Loucy (cell line): Measurements from ENCODE around the gene MACROD1.

ENCODE experiments used
- H2AFZ ChIP-seq: fragments of 200-600 bp; sonication (generic); 2 replicates; pipeline ENCODE4 v1.6.0; 2016; ENCODE audit warnings: antibody characterized with exemption, mild to moderate bottlenecking, low read length, moderate library complexity
- H3F3A ChIP-seq: fragments of 200-600 bp; 2 replicates; pipeline ENCODE4 v1.6.0; 2016; ENCODE audit warnings: antibody characterized with exemption, low read depth, mild to moderate bottlenecking
- H3K27me3 ChIP-seq: fragments of 200-600 bp; sonication (generic); 2 replicates; pipeline ENCODE4 v1.6.1; 2014; ENCODE audit warnings: low read length, mild to moderate bottlenecking; ENCODE audit not compliant: insufficient read depth, poor library complexity, severe bottlenecking
- H3K36me3 ChIP-seq: fragments of 200-600 bp; sonication (generic); 2 replicates; pipeline ENCODE4 v1.6.1; 2016; ENCODE audit warnings: low read length; ENCODE audit not compliant: insufficient read depth
- H3K4me1 ChIP-seq: fragments of 200-600 bp; sonication (generic); 2 replicates; pipeline ENCODE4 v1.5.1; 2014; ENCODE audit warnings: low read length, mild to moderate bottlenecking; ENCODE audit not compliant: insufficient read depth, poor library complexity, severe bottlenecking
- H3K4me2 ChIP-seq: fragments of 200-600 bp; sonication (generic); 2 replicates; pipeline ENCODE4 v1.6.0; 2014; ENCODE audit warnings: antibody characterized with exemption, low read length, low read depth, mild to moderate bottlenecking; ENCODE audit not compliant: poor library complexity, severe bottlenecking
- H3K4me3 ChIP-seq: fragments of 200-600 bp; sonication (generic); 2 replicates; pipeline ENCODE4 v1.5.1; 2014; ENCODE audit warnings: low read length, mild to moderate bottlenecking, mixed read lengths; ENCODE audit not compliant: poor library complexity, severe bottlenecking
- H3K79me2 ChIP-seq: fragments of 200-600 bp; sonication (generic); 2 replicates; pipeline ENCODE4 v1.6.1; 2014; ENCODE audit warnings: low read length; ENCODE audit not compliant: insufficient read depth
- H3K9ac ChIP-seq: fragments of 200-600 bp; sonication (generic); 2 replicates; pipeline ENCODE4 v1.6.0; 2014; ENCODE audit warnings: mild to moderate bottlenecking, low read depth, low read length, moderate library complexity; ENCODE audit not compliant: poor library complexity, severe bottlenecking
- H3K9me2 ChIP-seq: fragments of 200-600 bp; sonication (generic); replicated peaks from 2 replicates; pipeline ENCODE4 v1.6.1; 2016; ENCODE audit warnings: low read depth, low read length, mixed read lengths
- H3K9me3 ChIP-seq: fragments of 200-600 bp; sonication (generic); 2 replicates; pipeline ENCODE4 v1.6.1; 2014; ENCODE audit warnings: mild to moderate bottlenecking, antibody characterized with exemption, low read length, low read depth; ENCODE audit not compliant: insufficient read depth
- H4K20me1 ChIP-seq: fragments of 200-600 bp; sonication (generic); 2 replicates; pipeline ENCODE4 v1.6.0; 2014; ENCODE audit warnings: antibody characterized with exemption, low read length, mild to moderate bottlenecking; ENCODE audit not compliant: insufficient read depth, poor library complexity, severe bottlenecking
- CTCF ChIP-seq: fragments of 200-600 bp; sonication (generic); conservative IDR thresholded peaks from 2 replicates; pipeline ENCODE4 v1.5.1; 2014; ENCODE audit warnings: mild to moderate bottlenecking, antibody characterized with exemption, low read length
- EZH2phosphoT487 ChIP-seq: fragments of 200-600 bp; IDR thresholded peaks from 2 replicates; pipeline ENCODE4 v1.6.1; 2018; ENCODE audit warnings: antibody characterized with exemption, mild to moderate bottlenecking, moderate library complexity, borderline replicate concordance

Gene MACROD1

GRCh38 chr11:64010783-64011182 lies 155.1 kb downstream of the MACROD1 start:
- Histone ChIP-seq H3K4me1 (no peaks in the 10 kb centered on the region), H3K9ac (no peak overlapping the region), H3K9me3 (no peaks in the 10 kb centered on the region), H3K36me3 (no peaks in the 10 kb centered on the region), H3K4me2 (no peak overlapping the region), H3K27me3 (no peaks in the 10 kb centered on the region), H3K79me2 (no peaks in the 10 kb centered on the region), H2AFZ (no peak overlapping the region), H3F3A (no peaks in the 10 kb centered on the region), H3K4me3 (no peak overlapping the region), H3K9me2 (no peaks in the 10 kb centered on the region), H4K20me1 (no peaks in the 10 kb centered on the region)
- TF ChIP-seq CTCF (no peak), EZH2phosphoT487 (no peak)

- no peak for TF ChIP-seq CTCF
- TF ChIP-seq EZH2phosphoT487: no peak
- Histone ChIP-seq H4K20me1 (no peaks in the 10 kb centered on the region), H3K9ac (no peak overlapping the region), H2AFZ (no peak overlapping the region), H3F3A (no peaks in the 10 kb centered on the region), H3K79me2 (no peaks in the 10 kb centered on the region), H3K4me1 (no peaks in the 10 kb centered on the region), H3K9me2 (no peaks in the 10 kb centered on the region), H3K27me3 (no peaks in the 10 kb centered on the region), H3K4me3 (no peak overlapping the region), H3K4me2 (no peak overlapping the region), H3K36me3 (no peaks in the 10 kb centered on the region), H3K9me3 (no peaks in the 10 kb centered on the region)
Observed at GRCh38 chr11:64009710-64010109, 156.2 kb downstream of the MACROD1 start.

GRCh38 chr11:64008914-64009633 lies 156.8 kb downstream of the MACROD1 start:
- no peaks in the 10 kb centered on the region for H3K9me2 ChIP-seq
- no peaks in the 10 kb centered on the region for H3F3A ChIP-seq
- no peaks in the 10 kb centered on the region for H3K27me3 ChIP-seq
- H3K36me3 ChIP-seq: no peaks in the 10 kb centered on the region
- no peak overlapping the region for H2AFZ ChIP-seq
- H3K9me3 ChIP-seq: no peaks in the 10 kb centered on the region
- TF ChIP-seq EZH2phosphoT487: no peak
- TF ChIP-seq CTCF: no peak
- H3K79me2 ChIP-seq: no peaks in the 10 kb centered on the region
- H3K4me3 ChIP-seq: no peak overlapping the region
- peaks cover 5% of the 10 kb centered on the region for H4K20me1 ChIP-seq
- H3K4me2 ChIP-seq: no peak overlapping the region
- no peak overlapping the region for H3K9ac ChIP-seq
- no peaks in the 10 kb centered on the region for H3K4me1 ChIP-seq
